Mucosa of rectum (tissue), 2 donors: ENCODE results near the gene GATA2.

ENCODE experiments used
- H3K27ac ChIP-seq, 2 donors: one replicate each; pipeline ENCODE4 v1.7.0; 2013; ENCODE audit warnings: inconsistent platforms in 2 of 2, low read depth in 2 of 2, low read length in 2 of 2
- H3K27me3 ChIP-seq, 2 donors: one replicate each; pipeline ENCODE4 v1.7.0; 2013; ENCODE audit warnings: low read length in 2 of 2; ENCODE audit not compliant: control insufficient read depth in 2 of 2, insufficient read depth in 2 of 2
- H3K36me3 ChIP-seq, 2 donors: one replicate each; pipeline ENCODE4 v1.7.0; 2013; ENCODE audit warnings: low read length in 2 of 2; ENCODE audit not compliant: control insufficient read depth in 2 of 2, insufficient read depth in 2 of 2
- H3K4me1 ChIP-seq, 2 donors: one replicate each; pipeline ENCODE4 v1.7.0; 2013; ENCODE audit warnings: low read length in 2 of 2, mild to moderate bottlenecking in 1 of 2; ENCODE audit not compliant: control insufficient read depth in 2 of 2, insufficient read depth in 2 of 2
- H3K4me3 ChIP-seq, 2 donors: one replicate each; pipeline ENCODE4 v1.7.0; 2013; ENCODE audit warnings: low read length in 2 of 2
- H3K9ac ChIP-seq, 2 donors: one replicate each; pipeline ENCODE4 v1.7.0; 2013; ENCODE audit warnings: low read length in 2 of 2, low read depth in 1 of 2, mild to moderate bottlenecking in 1 of 2
- H3K9me3 ChIP-seq, 2 donors: one replicate each; pipeline ENCODE4 v1.7.0; 2013; ENCODE audit warnings: low read length in 2 of 2; ENCODE audit not compliant: control insufficient read depth in 2 of 2
- donor health status: healthy.
- donor health status: Normal muscosa, but diverticular disease.

GATA2 gene

GRCh38 chr3:128484404-128485281, 8.4 kb downstream of the GATA2 start:
- Histone ChIP-seq H3K36me3 (no peaks in the 10 kb centered on the region), H3K27me3 (peaks cover 62 to 70% of the 10 kb centered on the region in 2 donors), H3K9me3 (no peaks in the 10 kb centered on the region), H3K9ac (no peak overlapping the region), H3K4me3 (no peak overlapping the region), H3K4me1 (peaks cover 13 to 15% of the 10 kb centered on the region in 2 donors), H3K27ac (peak overlapping the region in 1 of 2 donors; percentile 37)

GRCh38 chr3:128483657-128484403, 9.2 kb downstream of the GATA2 start:
- no peaks in the 10 kb centered on the region for H3K36me3 ChIP-seq
- H3K27me3 ChIP-seq, result peaks cover 58 to 67% of the 10 kb centered on the region in 2 donors
- no peak overlapping the region for H3K4me3 ChIP-seq
- peak overlapping the region; percentile 32 to 37 for H3K27ac ChIP-seq
- peaks cover 8 to 12% of the 10 kb centered on the region in 2 donors for H3K4me1 ChIP-seq
- no peak overlapping the region for H3K9ac ChIP-seq
- H3K9me3 ChIP-seq, result no peaks in the 10 kb centered on the region

DNA sequence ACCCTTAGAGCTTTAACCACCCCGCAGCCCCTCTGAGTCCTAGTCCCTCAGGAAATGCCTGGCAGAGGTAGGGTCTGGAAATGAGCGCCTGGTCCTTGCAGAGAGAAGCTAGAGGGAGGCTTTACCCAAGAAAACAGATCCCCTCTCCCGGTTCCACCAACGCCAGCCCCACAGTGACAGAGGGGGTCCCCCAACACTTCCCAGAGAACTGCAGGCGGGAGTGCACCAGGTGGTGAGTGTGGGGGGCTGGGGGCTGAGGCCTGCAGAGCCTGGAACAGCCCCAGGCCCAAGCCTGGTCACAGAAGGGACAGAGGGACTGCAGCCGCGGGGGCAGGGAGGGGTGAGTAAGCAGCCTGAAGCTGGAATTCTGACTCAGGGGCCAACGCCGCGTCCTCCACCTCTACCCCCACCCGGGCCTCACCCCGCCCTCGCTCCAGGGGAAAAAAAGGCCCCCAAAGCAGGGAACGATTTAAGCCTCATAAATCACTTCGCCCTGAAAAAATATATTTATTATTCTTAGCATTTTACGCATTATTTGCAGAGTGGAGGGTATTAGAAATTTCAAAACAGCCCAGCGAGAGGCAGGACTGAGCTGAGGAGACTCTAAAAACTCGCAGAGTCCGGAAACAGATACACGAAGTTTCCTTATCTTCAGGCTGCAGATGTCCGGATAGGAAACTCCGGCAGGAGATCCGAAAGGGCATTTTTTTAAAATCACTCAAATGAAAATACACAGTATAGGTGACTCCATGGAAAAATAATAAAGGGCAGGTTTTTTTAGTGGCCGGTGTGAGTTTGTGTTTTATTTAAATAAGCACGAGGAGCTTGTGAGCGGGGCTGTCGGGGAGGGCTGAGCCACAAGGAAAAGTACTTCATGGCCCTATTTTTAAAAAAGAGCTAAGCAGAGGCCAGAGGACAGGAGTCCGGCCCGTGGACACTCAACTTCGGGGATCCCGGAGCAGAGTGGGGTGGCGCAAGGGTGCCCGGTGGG, 10.0 kb downstream of the GATA2 start:
- peaks cover 3 to 4% of the 10 kb centered on the region in 2 donors for H3K4me1 ChIP-seq
- H3K27me3 ChIP-seq, result peaks cover 49 to 60% of the 10 kb centered on the region in 2 donors
- no peaks in the 10 kb centered on the region for H3K9me3 ChIP-seq
- no peak overlapping the region for H3K4me3 ChIP-seq
- peak overlapping the region; percentile 32 to 37 for H3K27ac ChIP-seq
- H3K9ac ChIP-seq, result no peak overlapping the region
- no peaks in the 10 kb centered on the region for H3K36me3 ChIP-seq

GRCh38 chr3:128482175-128482574, 10.8 kb downstream of the GATA2 start:
- Histone ChIP-seq H3K4me3 (no peak overlapping the region), H3K4me1 (peaks cover 3% of the 10 kb centered on the region in 2 donors), H3K27me3 (peaks cover 46 to 57% of the 10 kb centered on the region in 2 donors), H3K27ac (no peak overlapping the region), H3K36me3 (no peaks in the 10 kb centered on the region), H3K9ac (no peak overlapping the region), H3K9me3 (no peaks in the 10 kb centered on the region)

DNA sequence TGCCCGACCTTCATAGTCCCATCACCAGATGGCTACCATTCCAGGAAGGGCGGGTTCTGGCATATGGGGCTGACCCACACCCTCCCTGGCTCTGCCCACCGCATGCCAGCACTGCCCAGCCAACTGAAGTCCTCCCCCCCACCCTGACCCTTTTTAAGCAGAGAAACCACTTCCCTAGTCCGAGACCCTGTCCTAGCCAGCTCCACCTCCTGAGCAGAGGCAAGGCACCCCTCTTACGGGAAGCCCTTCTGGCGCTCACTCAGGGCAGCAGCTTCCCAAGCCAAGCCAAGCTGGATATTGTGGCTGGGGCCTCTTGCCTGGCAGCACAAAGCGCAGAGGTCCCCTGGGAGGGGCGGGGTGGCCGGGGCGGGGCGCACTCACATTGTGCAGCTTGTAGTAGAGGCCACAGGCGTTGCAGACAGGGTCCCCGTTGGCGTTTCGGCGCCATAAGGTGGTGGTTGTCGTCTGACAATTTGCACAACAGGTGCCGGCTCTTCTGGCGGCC, 11.5 kb downstream of the GATA2 start:
- Histone ChIP-seq H3K27ac (no peak overlapping the region), H3K9ac (no peak overlapping the region), H3K4me3 (no peak overlapping the region), H3K4me1 (peaks cover 0 to under 1% of the 10 kb centered on the region in 2 donors), H3K27me3 (peaks cover 39 to 54% of the 10 kb centered on the region in 2 donors), H3K9me3 (no peaks in the 10 kb centered on the region), H3K36me3 (no peaks in the 10 kb centered on the region)

GRCh38 chr3:128480717-128481437, 12.1 kb downstream of the GATA2 start:
- Histone ChIP-seq H3K9ac (no peak overlapping the region), H3K9me3 (no peaks in the 10 kb centered on the region), H3K27me3 (peaks cover 33 to 49% of the 10 kb centered on the region in 2 donors), H3K4me1 (no peaks in the 10 kb centered on the region), H3K27ac (no peak overlapping the region), H3K36me3 (no peaks in the 10 kb centered on the region), H3K4me3 (no peak overlapping the region)

DNA sequence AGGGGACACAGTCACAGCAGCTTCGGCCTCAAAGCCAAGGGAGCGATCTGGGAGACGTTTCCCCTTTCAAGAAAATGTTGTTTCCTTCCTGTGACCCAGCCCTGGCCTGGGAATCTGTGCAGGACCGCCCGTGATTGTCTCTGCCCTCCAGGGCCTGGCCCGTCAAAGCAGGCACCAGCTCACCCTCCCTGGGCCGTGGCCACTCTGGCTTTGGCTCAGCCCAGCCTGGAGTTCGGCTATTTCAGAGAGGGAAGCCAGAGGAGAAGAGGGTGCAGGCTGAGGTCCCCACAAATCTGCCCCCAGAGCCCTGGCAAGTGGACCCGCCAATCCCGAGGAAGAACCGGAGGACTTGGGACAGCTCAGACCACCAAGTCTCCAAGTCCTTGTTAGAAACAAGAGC, 12.7 kb downstream of the GATA2 start:
- H3K36me3 ChIP-seq, result no peaks in the 10 kb centered on the region
- no peak overlapping the region for H3K9ac ChIP-seq
- H3K27me3 ChIP-seq, result peaks cover 27 to 43% of the 10 kb centered on the region in 2 donors
- H3K9me3 ChIP-seq, result no peaks in the 10 kb centered on the region
- H3K4me3 ChIP-seq, result no peak overlapping the region
- no peak overlapping the region for H3K27ac ChIP-seq
- H3K4me1 ChIP-seq, result no peaks in the 10 kb centered on the region

DNA sequence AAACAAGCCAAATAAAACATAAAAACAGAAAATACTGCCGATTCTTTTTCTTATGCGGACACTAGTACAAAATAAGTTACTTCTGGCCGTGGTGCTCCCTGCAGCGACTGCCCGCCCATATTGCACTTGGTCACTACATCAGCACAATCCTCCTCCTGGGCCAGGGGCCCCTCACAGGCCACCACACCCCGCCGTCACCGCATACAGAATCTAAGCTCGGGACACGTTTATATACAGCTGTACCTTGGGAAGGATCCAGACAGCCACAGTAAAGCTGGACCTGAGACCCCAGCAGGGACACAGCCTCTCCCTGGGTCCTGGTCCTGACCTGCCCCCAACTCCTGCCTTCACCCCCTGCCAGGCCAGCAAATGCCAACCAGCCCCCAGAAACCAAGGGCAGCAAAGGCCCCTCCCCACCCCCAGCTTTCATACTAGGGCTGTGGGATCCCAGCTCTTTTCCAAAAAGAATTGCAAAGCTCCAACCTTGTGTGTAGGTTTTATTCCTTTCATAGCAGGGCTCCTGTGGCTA, 13.4 kb downstream of the GATA2 start:
- no peak overlapping the region for H3K27ac ChIP-seq
- no peak overlapping the region for H3K9ac ChIP-seq
- H3K27me3 ChIP-seq, result peaks cover 21 to 37% of the 10 kb centered on the region in 2 donors
- no peaks in the 10 kb centered on the region for H3K9me3 ChIP-seq
- H3K36me3 ChIP-seq, result no peaks in the 10 kb centered on the region
- H3K4me3 ChIP-seq, result no peak overlapping the region
- H3K4me1 ChIP-seq, result no peaks in the 10 kb centered on the region
